AG10803 (cell line): ENCODE data around the gene EID3.
A peak's percentile ranks its signal among the peaks of the same experiment; 100 is the strongest.

Source experiments
- DNase-seq: peaks from one replicate; pipeline ENCODE4 v3.0.0; 2010; ENCODE audit warnings: low read depth
- H3K4me3 ChIP-seq: 2 replicates; pipeline ENCODE4 v1.5.1; 2011; ENCODE audit warnings: mild to moderate bottlenecking, low read length, control low read depth
- CTCF ChIP-seq: conservative IDR thresholded peaks from 2 replicates; pipeline ENCODE4 v1.5.1; 2011; ENCODE audit warnings: mild to moderate bottlenecking, low read length, control low read depth, inconsistent platforms

Gene EID3

GRCh38 chr12:104295954-104296353 lies 7.6 kb upstream of the EID3 start:
- TF ChIP-seq CTCF: no peak
- H3K4me3 ChIP-seq: no peak overlapping the region
- DNase-seq: no peak

DNA sequence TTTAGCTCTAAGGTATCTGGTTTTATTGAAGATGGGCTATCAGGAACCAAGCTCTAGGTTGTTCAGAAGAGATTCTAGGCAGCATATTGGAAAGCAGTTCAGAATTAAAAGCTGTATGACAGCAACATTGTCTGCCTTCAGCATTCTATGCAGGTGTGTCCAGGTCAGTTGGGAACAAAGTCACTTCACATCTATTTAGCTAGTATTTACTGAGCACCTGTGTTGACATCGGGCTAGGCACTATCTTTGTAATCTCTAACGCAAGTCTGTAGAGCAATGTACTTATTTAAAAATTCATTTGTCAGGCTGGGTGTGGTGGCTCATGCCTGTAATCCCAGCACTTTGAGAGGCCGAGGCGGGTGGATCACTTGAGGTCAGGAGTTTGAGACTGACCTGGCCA lies 6.8 kb upstream of the EID3 start:
- no peak for TF ChIP-seq CTCF
- no peak overlapping the region for H3K4me3 ChIP-seq
- DNase-seq: no peak

GRCh38 chr12:104297477-104298113 lies 5.9 kb upstream of the EID3 start:
- DNase-seq: no peak
- no peak overlapping the region for H3K4me3 ChIP-seq
- no peak for TF ChIP-seq CTCF

GRCh38 chr12:104299842-104300481 lies 3.6 kb upstream of the EID3 start:
- no peak for TF ChIP-seq CTCF
- DNase-seq: no peak
- H3K4me3 ChIP-seq: no peak overlapping the region

DNA sequence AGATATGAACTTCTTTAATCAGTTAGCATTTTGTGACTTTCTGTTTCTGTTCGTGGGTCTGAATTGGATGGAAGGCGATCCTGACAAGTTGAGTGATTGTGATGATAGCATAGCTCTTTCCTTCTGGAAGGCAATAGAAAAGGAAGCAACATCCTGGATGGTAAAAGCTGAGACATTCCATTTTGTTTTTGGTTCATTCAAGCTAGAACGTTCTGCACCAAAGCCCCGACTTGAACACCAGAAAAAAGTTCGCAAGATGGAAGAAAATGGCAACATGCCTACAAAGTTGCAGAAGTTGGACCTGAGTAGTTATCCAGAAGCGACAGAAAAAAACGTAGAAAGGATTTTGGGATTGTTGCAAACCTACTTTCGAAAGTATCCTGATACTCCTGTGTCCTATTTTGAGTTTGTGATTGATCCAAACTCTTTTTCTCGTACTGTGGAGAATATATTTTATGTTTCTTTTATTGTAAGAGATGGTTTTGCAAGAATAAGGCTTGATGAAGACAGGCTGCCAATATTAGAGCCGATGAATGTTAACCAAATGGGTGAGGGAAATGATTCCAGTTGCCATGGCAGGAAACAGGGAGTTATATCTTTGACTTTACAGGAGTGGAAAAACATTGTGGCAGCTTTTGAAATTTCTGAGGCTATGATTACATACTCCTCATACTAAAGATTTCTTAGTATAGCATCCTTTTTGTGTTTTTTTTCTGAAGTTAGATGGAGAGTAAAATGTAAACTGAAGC lies 896 bp downstream of the EID3 start:
- peak overlapping the region; percentile 63 for H3K4me3 ChIP-seq
- DNase-seq: peak; percentile 77
- no peak for TF ChIP-seq CTCF

DNA sequence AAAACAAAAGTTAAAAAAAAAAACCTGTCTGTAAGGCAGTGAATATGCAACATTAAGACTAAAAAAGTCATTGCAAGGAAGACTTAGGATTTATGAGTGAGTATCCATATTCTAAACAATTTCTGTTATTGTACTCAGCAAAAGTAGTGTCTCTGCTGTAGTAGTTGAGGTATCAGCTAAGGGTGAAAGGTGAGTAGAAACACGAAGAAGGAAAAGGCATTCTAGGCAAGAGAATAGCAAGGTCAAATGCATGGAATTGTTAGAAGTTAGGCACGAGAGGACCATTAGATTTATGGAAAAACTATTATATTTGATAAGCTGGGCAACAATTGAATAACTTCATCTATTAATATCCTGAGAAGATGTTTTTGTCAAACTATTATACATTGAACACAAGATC lies 1.8 kb downstream of the EID3 start:
- no peak for DNase-seq
- TF ChIP-seq CTCF: no peak
- peak overlapping the region; percentile 10 for H3K4me3 ChIP-seq

GRCh38 chr12:104306376-104306775 lies 2.8 kb downstream of the EID3 start:
- TF ChIP-seq CTCF: no peak
- no peak for DNase-seq
- H3K4me3 ChIP-seq: no peak overlapping the region
